GM12874 (cell line): ENCODE data around the gene SLC25A34.

Source experiments
- CTCF ChIP-seq: IDR thresholded peaks from 2 replicates; pipeline ENCODE4 v1.5.1; 2011; ENCODE audit warnings: low read depth, mild to moderate bottlenecking, control low read depth, low read length, moderate library complexity; ENCODE audit not compliant: insufficient read depth

Gene SLC25A34

DNA sequence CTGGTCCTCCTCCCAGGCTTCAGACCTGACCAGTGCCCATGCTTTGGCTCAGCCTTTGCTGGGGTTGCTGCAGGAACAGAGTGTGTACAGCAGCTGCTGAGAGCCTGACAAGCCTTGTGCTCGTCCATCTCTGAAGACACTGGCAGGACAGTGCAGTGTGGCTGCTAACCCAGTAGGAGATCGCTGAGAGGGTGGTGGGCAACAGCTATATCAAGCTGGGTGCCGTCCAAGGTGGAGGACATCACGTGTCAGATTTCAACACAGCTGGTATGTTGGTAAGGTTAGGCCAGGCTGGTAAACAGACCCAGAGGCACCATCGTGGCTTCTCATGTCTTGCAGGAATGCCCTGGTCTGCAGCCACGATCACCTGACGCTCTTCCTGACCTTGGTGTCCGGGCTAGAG, 17.9 kb upstream of the SLC25A34 start:
- no peak for TF ChIP-seq CTCF

GRCh38 chr1:15719381-15720120, 16.5 kb upstream of the SLC25A34 start:
- no peak for TF ChIP-seq CTCF

DNA sequence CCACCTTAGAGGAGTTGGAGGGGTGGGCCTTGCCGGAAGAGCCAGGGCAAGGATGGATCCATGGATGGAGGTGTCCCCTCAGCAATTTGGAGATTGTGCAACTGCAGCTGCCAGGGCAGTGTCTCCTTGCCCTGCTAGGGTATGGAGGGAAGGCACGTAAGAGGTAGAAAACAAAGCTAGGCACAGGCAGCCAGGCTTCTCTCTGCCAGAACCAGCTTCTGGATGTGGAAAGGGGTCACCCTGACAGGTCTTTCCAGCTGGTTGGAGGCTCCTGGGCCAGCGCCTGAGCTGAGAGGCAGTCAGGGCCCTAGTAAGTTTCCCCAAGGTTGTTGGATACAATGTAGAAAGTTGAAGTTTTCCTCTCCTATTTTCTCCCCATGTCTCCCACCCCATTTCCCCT, 15.2 kb upstream of the SLC25A34 start:
- TF ChIP-seq CTCF: no peak

- TF ChIP-seq CTCF: no peak
Observed at GRCh38 chr1:15722411-15722810, 13.6 kb upstream of the SLC25A34 start.

- no peak for TF ChIP-seq CTCF
Observed at GRCh38 chr1:15722836-15723532, 13.1 kb upstream of the SLC25A34 start.

DNA sequence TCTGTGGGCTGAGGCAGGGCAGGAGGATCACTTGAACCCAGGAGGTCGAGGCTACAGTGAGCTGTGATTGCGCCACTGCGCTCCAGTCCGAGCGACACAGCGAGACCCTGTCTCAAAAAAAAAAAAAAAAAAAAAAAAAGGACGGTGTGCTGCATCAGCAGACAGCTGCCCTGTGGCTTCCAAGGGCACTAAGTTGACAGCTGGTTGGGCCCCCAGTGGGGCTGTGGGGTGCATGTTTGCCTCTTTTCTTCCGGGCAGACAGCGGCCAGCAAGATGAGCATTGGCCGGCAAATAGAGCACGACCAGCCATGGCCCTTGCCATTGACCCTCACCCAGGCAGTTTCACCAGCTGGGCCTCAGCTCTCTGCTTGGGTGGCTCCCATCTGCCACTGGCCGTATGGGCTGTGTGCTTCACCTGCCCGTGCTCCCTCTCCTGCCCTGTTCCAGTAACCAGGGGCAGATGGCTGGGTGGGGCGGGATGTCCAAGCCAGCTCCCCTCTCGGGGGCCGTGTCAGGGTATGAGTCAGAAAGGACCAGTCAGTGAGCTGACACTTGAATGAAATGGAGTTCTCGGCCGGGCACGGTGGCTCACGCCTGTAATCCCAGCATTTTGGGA, 12.3 kb upstream of the SLC25A34 start:
- no peak for TF ChIP-seq CTCF
